SK-N-SH treated with all-trans-retinoic acid at 6 μM for 48 hours (cell line): ENCODE data around the gene CD46.

Source experiments
- POU6F1 ChIP-seq: fragments of 250-450 bp; sonication (Bioruptor Pico); IDR thresholded peaks from 2 replicates; pipeline ENCODE4 v1.8.0; 2021; ENCODE audit warnings: low read depth, mild to moderate bottlenecking, moderate library complexity, borderline replicate concordance
- ZFP3 ChIP-seq: fragments of 250-450 bp; sonication (Bioruptor Pico); IDR thresholded peaks from 2 replicates; pipeline ENCODE4 v1.5.0; 2020; ENCODE audit warnings: mild to moderate bottlenecking, moderate library complexity
- ZNF8 ChIP-seq: fragments of 450-650 bp; formaldehyde crosslinking; IDR thresholded peaks from 2 replicates; pipeline ENCODE4 v1.5.0; 2020; ENCODE audit warnings: mild to moderate bottlenecking, moderate library complexity

- TF ChIP-seq ZNF8 (no peak), ZFP3 (CRISPR knock-in tag) (no peak), POU6F1 (CRISPR knock-in tag) (no peak)
Observed at GRCh38 chr1:207801819-207802218, 50.0 kb downstream of the CD46 start.
